NT2/D1 (cell line): Measurements from ENCODE around the gene INSRR.

Experiments
- DNase-seq: peaks from one replicate; pipeline ENCODE4 v3.0.0-alpha.2; 2011; ENCODE audit warnings: low read depth, low spot score
- H3K27me3 ChIP-seq: 2 replicates; pipeline ENCODE4 v1.6.0; 2011; ENCODE audit warnings: mild to moderate bottlenecking; ENCODE audit not compliant: insufficient read length, insufficient read depth
- H3K36me3 ChIP-seq: 2 replicates; pipeline ENCODE4 v1.6.1; 2011; ENCODE audit warnings: mild to moderate bottlenecking, low read length, mixed read lengths; ENCODE audit not compliant: insufficient read depth, insufficient read length
- H3K4me1 ChIP-seq: 2 replicates; pipeline ENCODE4 v1.5.1; 2011; ENCODE audit not compliant: insufficient read depth, insufficient read length
- H3K4me3 ChIP-seq: 2 replicates; pipeline ENCODE4 v1.5.1; 2011; ENCODE audit warnings: low read depth; ENCODE audit not compliant: insufficient read length
- H3K9ac ChIP-seq: 2 replicates; pipeline ENCODE4 v1.6.0; 2011; ENCODE audit warnings: low read depth; ENCODE audit not compliant: insufficient read length
- H3K9me3 ChIP-seq: 2 replicates; pipeline ENCODE4 v1.5.1; 2011; ENCODE audit warnings: mild to moderate bottlenecking, low read length; ENCODE audit not compliant: insufficient read depth
- SUZ12 ChIP-seq: IDR thresholded peaks from 2 replicates; pipeline ENCODE4 v1.6.1; 2011; ENCODE audit not compliant: insufficient read length, insufficient read depth; ENCODE audit errors: extremely low read depth
- YY1 ChIP-seq: IDR thresholded peaks from 2 replicates; pipeline ENCODE4 v1.6.1; 2011; ENCODE audit not compliant: insufficient read length, insufficient read depth
- ZNF274 ChIP-seq: IDR thresholded peaks from 2 replicates; pipeline ENCODE4 v1.6.1; 2011; ENCODE audit warnings: mild to moderate bottlenecking, low read depth, low read length

Gene INSRR

DNA sequence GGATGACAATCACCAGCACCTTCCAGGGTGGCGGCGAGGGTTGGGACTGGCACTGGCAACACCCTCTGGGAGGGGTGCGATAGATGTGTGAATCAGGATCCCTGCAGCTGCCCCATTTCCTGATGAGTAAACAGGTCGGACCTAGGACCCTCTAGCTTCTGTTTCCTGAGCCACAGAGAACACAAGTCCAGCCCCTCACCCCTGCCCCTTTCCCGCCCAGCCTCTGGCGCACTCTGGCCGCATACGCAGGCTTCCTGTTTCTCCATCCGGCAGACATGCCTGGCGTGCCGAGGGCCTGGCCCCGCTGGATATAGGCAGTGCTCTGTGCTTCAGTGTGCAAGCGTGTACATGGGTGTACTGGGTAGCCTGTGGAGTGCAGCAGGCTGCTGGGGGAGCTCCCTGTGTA, 39.2 kb upstream of the INSRR start:
- Histone ChIP-seq H3K4me3 (no peak overlapping the region), H3K9me3 (no peaks in the 10 kb centered on the region), H3K27me3 (peaks cover 7% of the 10 kb centered on the region), H3K9ac (no peak overlapping the region), H3K4me1 (peaks cover 51% of the 10 kb centered on the region), H3K36me3 (no peaks in the 10 kb centered on the region)
- no peak for TF ChIP-seq ZNF274
- no peak for TF ChIP-seq SUZ12
- TF ChIP-seq YY1: no peak
- DNase-seq: no peak

DNA sequence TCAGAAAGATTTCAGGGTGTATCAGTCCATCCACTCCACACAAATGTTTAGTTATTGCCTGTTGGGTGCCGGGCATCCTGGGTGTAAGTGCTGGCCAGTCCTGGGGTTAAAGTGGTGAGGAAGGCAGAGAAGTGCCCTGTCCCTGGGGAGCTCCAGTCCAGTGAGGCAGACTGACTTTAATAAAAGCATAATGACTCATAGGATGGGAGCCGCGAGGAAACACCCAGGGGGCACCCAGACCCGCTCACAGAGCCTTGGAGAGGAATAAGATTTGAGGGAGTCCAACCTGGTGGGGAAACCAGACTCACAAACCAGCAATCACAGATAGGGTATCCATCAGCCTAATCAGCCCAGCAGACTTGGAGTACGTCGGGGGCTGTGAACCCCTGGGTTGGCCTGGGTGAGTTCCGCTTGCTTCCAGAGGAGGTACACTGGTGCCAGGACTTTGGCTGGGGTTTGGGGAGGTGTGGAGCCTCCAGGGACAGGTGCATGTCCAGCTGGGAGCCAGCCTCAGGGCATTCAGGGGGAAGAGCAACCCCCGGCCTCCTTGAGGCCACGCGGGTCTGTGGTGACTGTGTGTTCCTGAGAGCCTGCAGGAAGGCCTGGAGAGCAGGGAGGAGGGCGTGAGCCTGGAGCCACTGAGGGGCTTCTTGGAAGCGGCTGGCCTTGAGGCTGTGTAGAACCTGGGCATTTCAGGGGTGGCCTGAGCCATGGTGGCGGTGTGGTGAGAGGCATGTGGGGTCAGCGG, 38.3 kb upstream of the INSRR start:
- Histone ChIP-seq H3K4me1 (peaks cover 49% of the 10 kb centered on the region), H3K9ac (peak overlapping the region; percentile 66), H3K4me3 (no peak overlapping the region), H3K27me3 (peaks cover 10% of the 10 kb centered on the region), H3K9me3 (no peaks in the 10 kb centered on the region), H3K36me3 (no peaks in the 10 kb centered on the region)
- no peak for TF ChIP-seq YY1
- TF ChIP-seq ZNF274: no peak
- TF ChIP-seq SUZ12: no peak
- DNase-seq: no peak

DNA sequence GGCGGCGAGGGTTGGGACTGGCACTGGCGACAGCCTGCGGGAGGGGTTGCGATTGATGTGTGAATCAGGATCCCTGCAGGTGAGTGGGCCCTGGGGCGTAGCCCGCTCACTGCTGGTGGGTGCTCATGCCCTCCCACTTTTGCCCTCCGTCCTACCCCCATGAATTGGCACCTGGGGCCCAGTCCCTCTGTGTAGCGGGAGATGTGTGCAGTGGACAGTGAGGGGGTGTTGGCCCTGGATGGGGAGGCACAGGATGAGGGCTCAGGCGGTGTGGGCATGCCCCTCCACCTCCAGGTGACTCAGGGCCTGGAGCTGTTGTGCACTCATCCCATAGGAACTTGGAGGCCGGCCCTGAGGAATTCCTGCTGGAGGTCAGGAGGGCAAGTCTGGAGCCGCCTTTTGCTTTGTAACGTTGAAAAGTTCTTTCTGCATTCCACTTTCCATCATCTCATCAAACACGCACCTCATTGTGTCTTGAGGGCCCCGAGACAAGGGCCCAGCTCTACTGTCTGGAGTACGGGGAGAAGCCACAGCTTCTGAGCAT, 37.6 kb upstream of the INSRR start:
- DNase-seq: peak; percentile 76
- H3K36me3 ChIP-seq: no peaks in the 10 kb centered on the region
- no peaks in the 10 kb centered on the region for H3K9me3 ChIP-seq
- H3K4me3 ChIP-seq: no peak overlapping the region
- H3K9ac ChIP-seq: peak overlapping the region; percentile 43
- H3K4me1 ChIP-seq: peaks cover 47% of the 10 kb centered on the region
- H3K27me3 ChIP-seq: peaks cover 16% of the 10 kb centered on the region
- no peak for TF ChIP-seq YY1

DNA sequence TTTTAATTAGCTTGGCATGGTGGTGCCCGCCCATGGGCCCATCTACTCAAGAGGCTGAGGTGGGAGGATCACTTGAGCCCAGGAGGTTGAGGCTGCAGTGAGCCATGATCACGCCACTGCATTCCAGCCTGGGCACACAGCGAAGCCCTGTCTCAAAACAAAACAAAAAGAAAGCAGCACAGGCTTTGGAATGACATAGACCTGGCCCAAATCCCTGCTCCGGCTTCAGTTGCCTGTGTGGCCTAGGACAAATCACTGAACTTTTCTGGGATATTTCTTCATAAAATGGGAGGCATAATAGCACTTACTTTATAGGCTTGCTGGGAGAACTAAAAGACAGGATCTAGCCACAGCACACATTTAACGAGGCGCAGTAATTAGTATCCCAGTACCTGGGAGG, 37.0 kb upstream of the INSRR start:
- Histone ChIP-seq H3K9me3 (no peaks in the 10 kb centered on the region), H3K27me3 (peaks cover 20% of the 10 kb centered on the region), H3K36me3 (no peaks in the 10 kb centered on the region), H3K4me1 (peaks cover 47% of the 10 kb centered on the region), H3K9ac (peak overlapping the region; percentile 38), H3K4me3 (no peak overlapping the region)
- TF ChIP-seq YY1 (no peak), ZNF274 (no peak), SUZ12 (no peak)
- DNase-seq: no peak

DNA sequence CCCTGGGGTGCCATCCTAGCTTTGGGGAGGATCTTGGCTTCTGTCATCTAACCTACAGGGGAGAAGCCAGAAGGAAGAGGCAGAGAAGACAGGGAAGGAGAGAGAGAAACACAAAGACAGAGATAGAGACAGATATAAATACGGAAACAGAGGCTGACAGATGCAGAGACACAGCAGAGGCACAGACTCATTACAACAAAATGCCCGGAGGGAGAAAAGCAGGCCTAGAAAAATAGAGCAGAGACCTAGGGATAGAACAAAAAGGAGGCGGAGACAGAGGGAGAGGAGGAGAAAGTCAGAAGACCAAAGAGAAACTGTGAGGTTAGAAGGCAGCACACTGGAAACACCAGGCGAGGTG, 36.5 kb upstream of the INSRR start:
- H3K27me3 ChIP-seq: peaks cover 20% of the 10 kb centered on the region
- no peaks in the 10 kb centered on the region for H3K9me3 ChIP-seq
- peak overlapping the region; percentile 50 for H3K9ac ChIP-seq
- peaks cover 42% of the 10 kb centered on the region for H3K4me1 ChIP-seq
- TF ChIP-seq SUZ12 (no peak), YY1 (no peak), ZNF274 (no peak)
- no peak for DNase-seq
- H3K36me3 ChIP-seq: no peaks in the 10 kb centered on the region
- no peak overlapping the region for H3K4me3 ChIP-seq

DNA sequence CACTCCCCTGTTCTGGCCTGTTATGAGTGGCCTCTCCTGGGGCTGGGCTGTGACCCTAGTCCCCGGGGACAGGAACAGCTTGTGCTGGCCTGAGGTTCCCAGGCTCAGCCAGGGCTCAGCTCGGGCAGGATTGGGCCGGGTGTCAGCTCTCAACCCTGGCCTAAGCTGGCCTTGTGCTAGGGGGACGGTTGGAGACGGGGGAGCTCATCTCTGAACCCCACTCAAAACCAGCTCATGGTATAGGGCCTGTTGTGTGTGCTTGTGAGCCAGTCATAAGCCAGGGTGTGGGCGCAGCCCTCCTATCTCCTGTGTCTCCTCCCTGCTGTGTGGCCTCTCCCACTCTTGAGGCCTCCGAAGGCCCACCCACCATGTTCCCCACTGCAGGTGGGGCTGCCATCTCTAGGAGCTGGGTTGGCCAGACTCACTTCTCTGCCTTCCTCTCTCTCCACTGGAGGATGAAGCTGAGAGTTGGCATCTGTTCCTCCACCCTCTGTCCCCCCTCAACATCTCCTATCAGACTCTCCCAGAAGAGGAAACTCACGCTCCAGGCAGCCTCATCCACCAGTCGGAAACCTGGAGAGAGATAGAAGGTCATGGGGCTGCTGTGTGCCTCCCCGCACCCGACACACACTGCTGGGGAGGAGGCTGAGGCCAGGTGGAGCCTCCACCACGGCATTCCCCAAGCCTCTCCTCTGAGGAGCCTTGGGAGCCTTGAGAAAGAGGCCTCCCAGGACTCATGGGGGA, 36.0 kb upstream of the INSRR start:
- no peak overlapping the region for H3K4me3 ChIP-seq
- peak overlapping the region; percentile 50 for H3K9ac ChIP-seq
- no peaks in the 10 kb centered on the region for H3K36me3 ChIP-seq
- no peaks in the 10 kb centered on the region for H3K9me3 ChIP-seq
- TF ChIP-seq YY1 (no peak), SUZ12 (no peak), ZNF274 (no peak)
- H3K4me1 ChIP-seq: peaks cover 40% of the 10 kb centered on the region
- no peak for DNase-seq
- peaks cover 20% of the 10 kb centered on the region for H3K27me3 ChIP-seq

DNA sequence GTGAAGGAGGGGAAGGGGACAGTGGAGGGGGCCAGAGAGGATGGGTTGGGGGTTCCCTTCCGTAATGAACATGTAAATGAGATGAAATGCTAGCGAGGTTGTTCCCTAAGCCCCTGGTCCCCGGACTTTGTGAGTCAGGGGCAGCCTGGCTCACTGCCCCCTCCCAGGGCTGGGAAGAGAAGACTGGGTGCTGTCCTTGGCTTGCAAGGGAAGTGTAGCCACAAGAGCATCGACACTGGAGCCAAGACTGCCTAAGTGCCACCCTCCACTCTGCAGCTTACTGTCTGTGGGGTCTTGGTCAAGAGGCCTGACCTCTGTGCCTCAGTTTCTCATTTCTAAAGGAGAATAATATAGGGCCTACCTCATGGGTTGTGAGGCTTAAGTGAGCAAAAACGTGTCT, 35.1 kb upstream of the INSRR start:
- TF ChIP-seq SUZ12: no peak
- TF ChIP-seq ZNF274: no peak
- no peak for TF ChIP-seq YY1

More for the DNA sequence above, 35.1 kb upstream of the INSRR start:
- Histone ChIP-seq H3K9me3 (no peaks in the 10 kb centered on the region), H3K36me3 (no peaks in the 10 kb centered on the region), H3K4me3 (peak overlapping the region; percentile 35), H3K4me1 (peaks cover 38% of the 10 kb centered on the region), H3K27me3 (peaks cover 20% of the 10 kb centered on the region), H3K9ac (peak overlapping the region; percentile 66)
- no peak for DNase-seq
